B cell (primary cell): ENCODE measurements around the gene ADARB2.

Experiments
- CTCF ChIP-seq: fragments of 200-600 bp; IDR thresholded peaks from one replicate; pipeline ENCODE4 v1.8.0; 2022; ENCODE audit warnings: antibody characterized with exemption, mild to moderate bottlenecking
- EZH2 ChIP-seq: IDR thresholded peaks from 2 replicates; pipeline ENCODE4 v1.6.1; 2012; ENCODE audit warnings: borderline replicate concordance, low read depth, mild to moderate bottlenecking, moderate library complexity, low read length; ENCODE audit not compliant: insufficient read depth, poor library complexity, severe bottlenecking

- TF ChIP-seq CTCF (no peak), EZH2 (no peak)
Measured at GRCh38 chr10:1166828-1167275, 570.5 kb downstream of the ADARB2 start.
